ENCODE measurements around the gene TNP1.

Gene TNP1

DNA sequence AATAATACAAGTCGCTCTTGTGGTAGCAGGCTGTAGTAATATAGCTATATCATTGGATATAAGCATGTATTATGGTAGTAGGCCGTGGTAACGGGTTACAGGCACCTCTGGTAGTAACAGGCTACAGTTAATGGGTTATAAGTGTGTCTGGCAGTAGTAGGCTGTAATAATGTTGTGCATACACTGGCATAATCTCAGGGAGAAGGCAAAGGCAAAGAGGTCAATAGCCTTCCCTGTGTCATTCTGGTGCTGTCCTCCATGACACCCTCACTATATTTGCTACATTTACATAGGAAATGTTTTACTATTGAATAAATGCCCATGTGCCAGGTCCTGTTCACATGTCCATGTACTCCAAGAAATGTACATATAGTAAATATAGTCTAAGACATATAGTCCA, 12.8 kb upstream of the TNP1 start:
- DNase-seq, result no peak

DNA sequence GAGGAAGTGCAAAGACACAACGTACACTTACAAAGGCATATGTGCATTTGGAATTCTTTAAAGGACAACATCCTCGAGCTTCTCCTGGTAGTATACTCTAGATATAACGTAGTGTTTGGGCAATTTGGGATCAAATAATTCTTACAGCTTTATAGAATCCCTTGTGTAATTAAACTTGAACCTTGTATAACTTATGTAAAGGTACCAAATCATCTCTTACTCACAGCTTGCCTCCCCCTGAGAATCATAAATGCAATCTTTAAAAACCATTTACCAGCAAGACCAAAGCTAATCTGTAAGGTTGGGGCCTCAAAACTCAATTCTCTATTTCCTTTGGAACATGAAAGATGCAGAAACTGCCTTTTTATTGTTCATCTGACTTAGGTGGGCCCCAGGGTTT, 12.2 kb upstream of the TNP1 start:
- DNase-seq, result no peak

DNA sequence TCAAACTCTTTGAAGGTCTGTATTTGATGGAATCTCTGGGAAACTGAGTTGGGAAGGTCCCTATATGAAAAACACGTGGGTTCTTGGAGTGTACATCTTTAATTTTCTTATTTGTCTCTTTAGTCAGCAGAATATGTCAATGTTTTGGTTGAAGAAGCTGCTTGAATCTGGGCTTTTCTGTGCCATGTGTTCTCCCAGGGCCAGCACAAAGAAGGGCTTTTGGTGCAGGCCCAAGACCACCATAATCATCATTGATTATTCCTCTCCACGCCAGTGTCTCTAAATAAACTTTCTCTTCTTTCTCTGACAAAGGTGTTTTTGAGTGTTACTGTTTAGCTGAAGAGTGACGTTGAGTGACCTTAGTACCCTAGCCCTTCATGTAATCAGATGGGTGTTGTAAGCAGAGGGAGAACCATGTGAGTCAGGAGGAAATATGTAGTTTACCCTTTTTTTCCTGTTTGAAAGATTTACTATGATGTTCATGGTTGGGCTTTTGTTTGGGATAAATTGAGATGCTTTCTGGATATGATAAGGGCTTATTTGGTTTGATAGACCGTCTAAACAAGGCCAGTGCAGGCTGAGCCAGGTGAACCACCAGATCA, 11.6 kb upstream of the TNP1 start:
- DNase-seq, result no peak

DNA sequence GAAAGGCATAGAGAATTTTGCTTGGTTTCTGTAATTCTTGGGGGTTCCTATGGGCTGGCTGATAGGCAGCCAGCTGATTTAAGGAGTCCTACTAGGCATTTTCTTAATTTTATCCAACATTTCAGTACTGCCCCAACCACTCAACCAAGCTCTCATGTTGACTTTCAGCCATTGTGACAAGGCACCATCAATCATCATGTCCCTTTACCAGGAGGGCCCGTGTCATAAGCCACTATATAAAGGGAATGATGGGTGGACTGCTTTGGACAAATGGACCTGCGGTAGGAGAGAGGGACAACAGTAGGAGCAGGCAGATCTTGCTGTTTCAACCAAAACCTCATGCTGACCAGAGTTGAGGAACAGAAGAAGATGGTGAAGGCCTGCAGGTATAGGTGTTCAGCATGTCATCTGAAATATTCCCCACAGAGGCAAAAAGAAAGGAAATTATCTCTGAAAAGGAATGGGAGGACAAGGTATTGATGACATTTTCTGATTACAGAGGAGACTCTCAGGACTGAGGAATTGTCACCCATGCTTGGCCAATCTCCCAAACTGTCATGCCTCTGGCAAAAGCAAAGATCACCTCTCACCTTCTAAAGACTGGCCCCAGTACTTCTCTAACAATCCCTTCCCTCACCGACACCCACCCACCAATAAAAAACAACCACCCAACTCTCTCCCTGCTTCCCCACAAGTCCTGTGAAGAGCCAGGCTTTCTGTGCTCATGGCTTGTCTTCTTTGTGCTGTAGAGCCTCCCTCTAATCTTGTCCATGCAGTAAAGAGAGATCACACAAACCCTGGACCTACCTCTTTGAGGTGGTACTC, 10.9 kb upstream of the TNP1 start:
- DNase-seq, result no peak

DNA sequence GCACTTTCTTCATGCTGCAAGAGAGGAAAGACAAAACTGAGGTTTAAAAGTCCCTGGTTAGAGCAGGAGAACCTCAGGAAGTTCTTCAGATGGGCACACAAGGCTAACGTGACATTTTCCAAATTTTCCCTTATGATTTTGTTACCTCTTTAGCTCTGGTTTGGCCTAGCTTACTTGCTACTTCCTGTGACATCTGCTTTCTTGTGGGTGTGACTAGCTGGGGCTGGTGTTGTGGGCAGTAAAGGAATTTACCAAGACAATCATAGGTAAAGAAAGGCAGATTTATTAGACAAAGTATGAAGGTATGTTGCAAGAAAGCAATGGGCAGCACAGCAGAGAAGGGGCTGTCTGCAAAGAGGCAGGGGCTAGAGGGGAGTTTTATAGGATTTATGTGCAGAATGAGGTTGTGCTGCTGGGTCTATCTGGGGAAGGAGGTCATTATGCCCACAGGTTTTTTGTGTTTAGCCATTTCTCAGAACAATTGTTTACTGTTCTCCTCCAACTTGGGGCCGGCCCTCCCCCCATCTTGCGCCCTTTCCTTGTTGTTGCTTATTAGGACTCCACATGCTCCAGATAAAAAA, 6.7 kb upstream of the TNP1 start:
- no peak for DNase-seq

DNA sequence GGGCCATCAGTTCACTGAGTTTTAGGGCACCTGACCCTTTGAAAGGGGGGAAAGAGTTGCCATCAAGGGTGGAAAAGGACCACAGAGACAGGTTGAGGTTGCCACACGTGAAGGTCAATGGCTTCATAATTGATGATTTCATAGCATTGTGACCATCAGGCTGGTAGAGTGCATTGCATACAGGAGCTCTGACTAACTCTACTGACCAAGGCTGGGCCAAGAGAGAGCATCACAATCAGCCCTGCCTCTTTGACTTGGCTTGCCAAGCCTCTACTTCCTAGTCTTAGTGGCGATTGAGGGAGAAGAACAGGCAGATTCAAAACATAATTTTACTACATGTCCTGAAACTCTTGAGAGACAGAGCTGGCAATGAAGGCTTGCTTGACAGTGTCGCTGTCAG, 5.8 kb upstream of the TNP1 start:
- DNase-seq, result no peak

DNA sequence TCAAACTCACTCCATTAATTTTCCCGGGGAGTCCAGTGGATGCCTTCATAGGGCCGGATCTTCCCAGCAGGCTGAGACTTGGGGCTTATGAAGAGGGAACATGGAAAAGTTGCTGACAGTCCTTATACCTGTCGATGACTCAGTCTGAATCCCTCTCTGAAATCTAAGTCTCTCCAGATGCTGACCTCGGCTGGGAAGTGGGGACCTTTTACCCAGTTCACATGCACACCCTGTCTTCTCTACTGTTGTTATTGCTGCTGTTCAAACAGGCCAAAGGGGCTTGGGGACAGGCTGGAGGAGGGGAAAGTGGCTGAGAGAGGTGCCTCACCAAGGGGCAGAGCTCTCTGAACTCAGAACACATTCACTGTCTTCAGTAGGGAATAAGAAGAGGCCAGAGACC, 4.1 kb upstream of the TNP1 start:
- DNase-seq, result no peak

DNA sequence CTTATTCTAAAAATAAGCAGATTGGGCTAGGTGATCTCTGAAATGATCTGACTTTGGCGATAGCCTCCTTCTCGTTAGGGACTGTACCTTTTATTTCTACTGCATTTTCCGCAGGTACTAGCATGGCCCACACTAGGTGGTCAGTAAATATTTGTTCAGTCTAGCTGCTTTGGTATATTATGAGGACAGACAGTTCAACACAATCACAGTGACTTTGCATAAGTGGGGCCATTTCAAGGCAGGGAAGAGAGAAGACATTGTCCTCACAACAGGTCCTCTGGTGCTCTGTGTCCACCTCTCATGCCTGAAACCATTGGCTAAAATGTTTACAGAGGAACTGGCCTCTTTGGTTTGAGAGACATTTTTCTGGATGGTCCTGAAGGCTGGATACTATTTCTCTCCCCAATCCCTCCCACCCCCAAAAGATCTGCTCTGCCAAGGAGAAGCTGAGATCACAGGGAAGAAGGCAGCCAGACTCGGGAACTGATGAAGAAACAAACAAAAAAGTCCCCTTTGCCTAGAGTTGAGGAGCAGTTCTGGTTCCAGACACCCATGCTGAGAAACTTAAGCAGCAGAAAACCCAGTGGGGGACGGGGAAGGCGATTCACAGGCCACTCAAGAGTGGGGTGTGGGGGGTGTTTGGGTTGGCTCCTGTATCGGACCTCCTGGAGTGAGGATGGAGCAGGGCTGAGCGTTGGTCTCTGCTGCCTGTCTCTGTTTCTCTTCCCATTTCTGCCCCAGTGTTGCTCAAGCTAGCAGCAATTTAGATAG, 2.9 kb upstream of the TNP1 start:
- DNase-seq, result no peak

DNA sequence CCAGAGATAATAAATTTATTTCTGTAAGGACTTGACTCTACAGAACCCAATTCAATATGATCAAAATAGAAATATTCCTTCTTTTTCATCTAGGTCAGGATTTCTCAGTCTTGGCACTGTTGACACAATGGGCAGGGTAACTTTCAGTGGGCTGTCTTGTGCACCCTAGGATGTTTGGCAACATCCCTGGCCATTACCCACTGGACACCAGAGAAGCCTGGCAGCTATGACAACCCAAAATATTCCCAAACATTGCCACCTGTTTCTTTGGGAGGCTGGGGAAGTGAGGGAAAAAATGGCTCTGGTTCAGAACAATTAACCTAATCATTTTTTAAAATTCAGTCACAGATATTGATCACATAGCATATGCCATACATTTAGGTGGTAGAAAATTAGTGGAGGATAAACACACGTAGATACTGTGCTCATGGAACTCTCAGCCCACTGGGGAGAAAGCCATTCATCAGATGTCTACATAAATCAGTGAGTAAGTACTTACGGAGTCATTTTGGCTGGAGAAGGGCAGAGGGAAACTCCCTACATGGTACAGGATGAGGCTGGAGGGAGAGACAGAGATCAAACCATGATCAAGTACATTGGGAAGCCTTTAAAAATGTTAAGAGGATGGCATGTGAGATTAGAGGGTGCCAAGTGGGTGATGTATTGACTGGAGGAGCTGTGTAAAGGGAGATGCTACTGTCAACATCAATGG, 718 bp upstream of the TNP1 start:
- DNase-seq, result no peak

DNA sequence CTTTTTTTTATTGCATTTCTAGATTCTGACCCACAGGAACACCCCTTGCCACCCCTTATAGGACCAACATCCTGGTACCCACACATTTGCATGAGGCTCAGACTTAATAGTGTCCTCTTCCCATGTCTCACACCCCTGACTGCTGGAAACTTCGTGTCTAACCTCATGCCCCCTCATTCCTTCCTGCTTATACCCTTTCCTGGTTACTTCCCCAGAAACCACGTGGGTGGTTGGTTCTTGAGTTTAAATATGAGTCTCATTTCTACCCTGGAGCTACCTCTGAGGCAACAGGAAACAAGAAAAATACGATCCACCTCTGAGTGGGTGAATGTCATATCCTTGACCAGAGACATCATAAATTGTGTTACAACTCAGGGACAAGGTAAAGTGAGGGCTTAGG, 1.6 kb downstream of the TNP1 start:
- no peak for DNase-seq

DNA sequence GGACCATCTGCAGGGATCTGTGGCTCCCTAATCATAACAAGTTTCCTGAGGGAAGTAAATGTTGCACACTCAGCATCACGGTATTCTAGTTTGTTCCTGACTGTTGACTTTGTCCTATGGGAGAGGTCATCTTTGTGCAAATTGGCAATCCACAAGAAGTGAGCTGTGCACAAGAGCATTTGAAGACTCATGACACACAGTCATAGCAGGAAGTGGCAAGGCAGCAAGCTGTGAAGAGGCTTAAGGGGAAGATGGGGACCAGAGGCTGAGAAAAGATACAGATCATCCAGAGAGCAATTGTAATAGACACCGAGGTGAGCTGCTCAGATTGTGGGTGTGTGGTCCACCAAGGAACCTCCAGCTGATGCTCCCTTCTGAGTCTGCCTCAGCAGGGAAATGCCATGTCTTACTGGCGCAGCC, 2.7 kb downstream of the TNP1 start:
- no peak for DNase-seq

DNA sequence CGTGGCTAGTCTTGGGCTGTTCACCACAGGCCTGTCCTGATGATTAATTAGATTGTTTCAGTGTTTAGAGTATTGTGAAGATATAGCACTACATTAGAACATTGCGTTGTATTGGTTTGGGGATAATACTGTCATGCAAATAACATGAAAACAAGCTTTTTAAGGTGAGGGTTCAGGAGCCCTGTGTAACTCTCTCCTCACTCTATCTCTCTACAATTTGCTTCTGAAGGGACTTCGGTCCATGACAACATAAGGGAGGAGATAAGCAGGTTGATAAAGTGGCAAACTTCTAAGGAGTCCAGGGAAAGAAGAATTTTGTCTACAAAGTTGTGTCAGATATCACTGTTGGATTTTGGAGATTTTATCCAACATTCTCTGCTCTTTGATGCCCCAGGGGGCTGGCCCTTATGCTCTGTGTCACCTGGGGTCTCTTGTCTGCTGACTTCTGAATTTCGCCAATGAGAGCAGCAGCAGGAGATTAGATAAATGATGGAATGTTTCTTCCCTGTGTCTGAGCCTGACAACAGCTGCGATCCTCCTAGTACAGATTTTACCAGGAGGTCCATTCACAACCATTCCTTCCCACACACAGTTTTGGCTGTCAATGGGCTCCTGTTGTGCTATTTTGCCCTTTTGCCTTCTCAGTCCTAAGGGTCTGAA, 3.3 kb downstream of the TNP1 start:
- DNase-seq, result no peak

DNA sequence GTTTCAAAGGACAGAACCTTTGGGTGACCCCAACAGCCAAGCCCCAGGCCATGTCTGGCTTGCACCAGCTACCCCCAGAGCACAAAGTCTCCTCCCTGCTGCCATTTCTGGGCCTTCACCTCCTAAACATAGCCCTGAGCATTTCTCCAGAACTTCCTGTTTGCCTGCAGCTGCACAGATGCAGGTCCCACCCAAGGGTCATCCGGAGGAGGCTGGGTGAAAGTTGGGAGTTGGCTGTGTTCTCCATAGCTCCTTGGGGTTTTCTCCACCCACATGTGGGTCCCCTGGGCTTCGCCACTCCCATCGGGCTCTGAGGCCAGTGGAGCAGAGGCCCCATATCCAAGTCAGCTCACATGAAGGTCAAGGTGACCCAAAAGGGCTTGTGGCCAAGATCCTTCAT, 4.3 kb downstream of the TNP1 start:
- no peak for DNase-seq

DNA sequence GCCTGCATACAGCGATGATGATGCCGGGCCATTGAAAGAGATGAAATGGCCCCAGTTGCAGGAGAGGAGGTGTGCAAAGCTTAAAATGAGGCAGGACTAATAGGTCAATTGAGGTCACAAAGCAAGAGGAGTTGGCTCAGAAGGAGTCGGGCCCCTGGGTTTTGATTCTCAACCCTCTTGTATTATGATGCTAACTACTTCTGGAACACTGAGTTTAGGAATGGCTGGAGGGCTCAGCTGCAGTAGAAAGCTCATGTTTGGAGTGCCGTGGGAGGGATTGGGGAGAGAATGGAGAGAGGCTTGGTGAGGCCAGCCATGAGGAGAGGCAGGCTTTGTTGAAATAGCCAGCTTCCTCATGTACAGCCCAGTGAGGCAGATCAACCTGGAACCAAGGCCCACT, 4.8 kb downstream of the TNP1 start:
- no peak for DNase-seq

DNA sequence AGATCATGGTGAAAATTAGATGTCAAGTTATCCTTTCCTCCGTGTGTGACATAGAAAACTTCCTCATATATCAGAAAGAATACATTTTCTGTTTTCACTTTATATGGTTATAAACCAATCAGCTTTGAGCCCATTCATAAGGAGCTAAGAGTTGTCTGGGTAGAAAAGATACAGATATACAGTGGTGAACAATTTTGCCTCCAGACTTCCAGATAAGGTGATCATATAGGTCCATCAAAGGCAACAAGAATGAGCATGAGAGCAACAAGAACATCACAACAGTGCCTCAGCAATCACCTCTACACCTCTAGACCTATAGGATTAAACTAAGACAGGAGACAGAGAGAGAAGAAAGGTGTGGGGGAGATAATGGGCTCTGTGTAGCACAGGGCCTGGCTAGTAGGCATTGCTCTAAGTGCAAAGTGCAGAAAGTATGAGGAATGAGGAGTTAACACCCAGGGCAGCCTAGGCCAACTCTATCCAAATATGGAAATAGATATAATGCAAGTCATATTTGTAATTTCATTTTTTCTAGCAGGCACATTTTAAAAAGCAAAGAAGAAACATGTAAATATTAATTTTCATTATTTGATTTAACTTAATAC, 8.3 kb downstream of the TNP1 start:
- no peak for DNase-seq

DNA sequence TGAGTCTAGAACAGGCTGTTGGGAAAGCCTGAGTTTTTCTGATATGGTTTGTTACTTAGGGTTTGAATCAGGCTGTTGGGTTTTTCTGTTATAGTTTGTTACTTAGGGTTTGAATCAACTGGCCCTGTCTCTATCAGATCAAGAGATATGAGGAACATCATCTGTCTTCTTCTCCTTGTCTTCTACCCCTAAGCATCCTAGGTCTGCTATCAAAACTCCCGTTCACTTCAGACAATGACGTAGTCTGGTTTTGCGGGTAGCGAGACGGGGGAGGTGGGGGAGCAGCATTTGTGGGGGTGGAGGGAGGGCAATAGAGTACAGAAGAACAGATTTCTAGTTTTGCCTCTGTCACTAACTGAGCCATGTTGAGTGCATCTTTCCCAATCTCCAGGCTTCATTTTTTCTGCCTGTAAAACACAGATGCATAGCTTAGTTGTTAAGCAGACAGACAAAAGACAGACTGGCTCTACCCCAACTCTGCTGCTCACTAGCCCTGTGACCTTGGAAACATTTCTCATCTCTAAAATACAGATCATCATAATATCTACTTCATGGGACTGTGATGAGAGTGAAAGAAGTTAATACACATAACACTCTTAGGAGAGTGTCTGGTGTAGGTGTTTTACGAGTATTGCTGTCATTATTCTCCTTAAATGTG, 9.1 kb downstream of the TNP1 start:
- no peak for DNase-seq

DNA sequence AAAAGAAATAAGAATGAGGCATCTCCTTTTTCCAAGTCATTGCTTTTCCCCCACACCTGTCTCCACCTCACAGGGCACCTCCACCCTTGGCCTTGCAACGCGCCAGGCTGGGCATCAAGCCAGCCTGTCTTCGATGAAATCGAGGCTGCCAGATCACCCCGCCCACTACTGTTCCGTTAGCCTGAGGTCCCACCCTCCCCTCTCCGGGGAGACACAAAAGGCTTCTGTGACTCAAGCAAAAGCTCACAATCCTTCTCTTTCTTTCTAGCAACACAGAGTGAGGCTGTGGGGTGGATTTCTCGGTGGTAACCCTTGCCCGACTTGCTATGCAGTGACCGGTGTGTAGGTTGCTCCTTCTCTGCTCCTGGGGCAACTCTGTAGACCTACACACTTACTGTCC, 9.9 kb downstream of the TNP1 start:
- peak; percentile 70 for DNase-seq

DNA sequence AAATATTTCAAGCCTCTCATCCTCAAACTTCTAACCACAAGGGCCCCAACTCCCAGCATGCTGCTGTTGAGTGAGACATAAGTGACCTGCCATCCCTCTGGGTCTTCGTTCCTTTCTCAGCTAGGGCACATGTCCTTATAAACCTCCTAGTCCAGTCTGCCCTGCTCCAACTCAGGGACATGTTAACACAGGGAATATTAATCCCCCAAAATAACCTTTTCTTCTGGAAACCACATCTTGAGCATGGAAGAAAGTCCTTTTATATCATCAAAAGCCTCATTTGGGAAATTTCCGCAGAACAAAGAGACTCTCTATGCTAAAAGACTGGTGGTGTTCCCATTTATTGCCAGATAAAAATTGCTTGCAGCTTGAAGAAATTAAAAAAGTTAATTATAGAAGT, 14.4 kb downstream of the TNP1 start:
- no peak for DNase-seq

DNA sequence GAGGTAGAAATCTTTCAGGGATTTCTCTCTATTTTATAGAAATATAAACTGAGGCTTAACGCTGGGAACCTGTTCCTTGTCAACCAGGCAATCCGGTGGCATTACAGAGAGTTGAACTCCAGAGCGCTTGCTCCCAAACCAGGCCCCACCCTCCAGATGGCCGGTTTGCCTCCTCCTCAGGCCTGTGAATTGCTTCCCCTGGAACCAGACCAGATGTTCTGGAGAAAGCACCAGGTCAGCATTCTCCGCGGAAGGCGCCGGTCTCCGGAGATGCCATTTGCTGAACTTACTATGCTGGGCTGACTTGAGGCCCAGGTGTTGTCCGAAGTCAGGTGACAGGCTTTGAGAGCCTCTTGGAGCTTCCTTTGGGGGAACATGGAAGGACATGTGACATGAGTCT, 17.2 kb downstream of the TNP1 start:
- DNase-seq, result no peak

DNA sequence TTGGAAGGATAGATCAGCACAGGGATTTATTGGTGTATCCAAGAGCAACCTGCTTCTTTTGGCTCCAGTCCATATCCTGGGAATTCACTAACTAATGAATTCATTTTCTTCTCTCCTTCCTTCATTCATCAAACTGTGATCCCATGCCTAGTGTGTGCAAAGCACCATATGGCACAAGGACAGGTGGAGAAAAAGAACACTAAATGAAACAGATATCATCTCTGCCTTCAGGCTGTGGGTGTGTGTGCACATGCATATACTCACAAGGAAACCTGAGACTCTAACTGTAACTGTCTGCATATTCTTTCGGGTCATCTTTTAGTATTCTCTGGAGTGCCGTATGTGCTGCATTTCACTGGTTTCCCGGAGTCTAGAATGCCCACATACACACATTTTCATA, 20.2 kb downstream of the TNP1 start:
- DNase-seq, result no peak

DNA sequence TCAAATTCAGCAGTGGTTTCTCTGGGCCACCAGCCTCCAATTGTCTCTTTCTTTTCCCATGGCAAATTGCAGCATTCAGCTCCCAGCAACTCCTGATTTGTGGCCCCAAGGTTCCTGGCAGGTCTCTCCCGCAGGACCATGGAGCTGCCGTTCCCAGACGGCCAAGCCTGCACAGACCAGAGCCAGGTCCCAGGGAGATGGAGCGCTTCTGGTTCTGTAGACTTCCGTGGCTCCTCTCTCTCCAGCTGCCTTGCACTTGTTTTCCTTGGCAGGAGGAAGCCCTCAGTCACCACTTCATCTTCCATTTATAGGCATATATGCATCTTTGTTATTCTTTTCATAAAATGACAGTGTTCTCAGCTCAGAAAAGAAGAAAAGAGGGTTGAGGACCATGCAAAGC, 21.7 kb downstream of the TNP1 start:
- no peak for DNase-seq

DNA sequence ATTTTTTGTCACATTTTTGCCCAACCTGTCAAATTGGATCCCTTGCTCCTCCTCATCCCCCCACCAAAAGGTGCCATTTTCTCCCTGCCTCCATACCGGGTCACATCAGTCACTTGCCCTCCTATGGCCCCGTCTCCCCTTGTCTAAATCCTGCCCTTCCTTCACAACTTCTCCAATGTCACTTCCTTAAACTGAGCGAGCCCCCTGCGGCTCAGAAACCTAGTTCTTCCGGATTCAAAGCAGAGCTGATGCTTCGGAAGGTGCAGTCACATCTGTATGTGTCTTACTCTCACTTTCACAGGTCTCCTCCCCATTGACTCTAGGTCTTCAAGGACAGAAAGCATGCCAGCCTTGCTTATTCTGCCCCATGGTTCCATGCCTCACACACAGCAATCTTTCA, 22.1 kb downstream of the TNP1 start:
- no peak for DNase-seq
